HL-60 (cell line): Measurements from ENCODE around the gene WDR1.

Source experiments
- GABPA ChIP-seq: IDR thresholded peaks from 2 replicates; pipeline ENCODE4 v1.6.1; 2012; ENCODE audit warnings: low read depth
- POLR2AphosphoS5 ChIP-seq: IDR thresholded peaks from 2 replicates; pipeline ENCODE4 v1.6.1; 2012; ENCODE audit warnings: low read depth
- REST ChIP-seq: IDR thresholded peaks from 2 replicates; pipeline ENCODE4 v1.6.1; 2012; ENCODE audit warnings: low read depth; ENCODE audit not compliant: insufficient replicate concordance
- TF ChIP-seq, protein P1 (sequence below): IDR thresholded peaks from one replicate; pipeline ENCODE4 v1.5.1; 2011; ENCODE audit warnings: low read length, control low read depth, inconsistent platforms; ENCODE audit not compliant: insufficient read depth

DNA sequence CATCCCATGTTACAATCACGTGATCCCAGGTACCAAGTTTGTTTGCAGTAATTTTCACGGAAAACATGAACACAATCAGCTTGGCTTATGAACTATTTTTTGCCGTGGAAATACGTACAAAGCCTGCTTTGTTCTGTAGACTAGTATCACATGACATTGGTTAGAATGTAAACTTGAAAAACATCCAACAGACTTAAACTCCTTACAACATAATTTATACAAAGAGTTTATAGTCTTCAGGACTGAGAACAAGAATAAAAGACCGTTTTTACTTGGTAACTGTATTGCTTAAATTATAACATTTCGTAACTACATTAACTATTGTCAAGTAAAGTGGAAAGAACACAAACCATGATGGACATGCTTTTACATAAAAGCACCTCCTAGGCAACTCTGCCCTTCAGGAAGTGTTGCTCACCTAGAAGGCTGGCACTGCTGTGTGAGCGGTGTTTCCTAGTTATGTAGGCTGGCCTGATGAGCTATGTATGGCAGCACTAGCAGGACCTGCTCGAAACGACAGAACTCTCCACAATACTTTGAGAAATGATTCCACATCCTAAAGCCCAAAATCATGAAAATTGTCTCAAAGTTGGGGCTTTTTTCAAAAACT lies 41.8 kb upstream of the WDR1 start:
- TF ChIP-seq, protein P1, sequence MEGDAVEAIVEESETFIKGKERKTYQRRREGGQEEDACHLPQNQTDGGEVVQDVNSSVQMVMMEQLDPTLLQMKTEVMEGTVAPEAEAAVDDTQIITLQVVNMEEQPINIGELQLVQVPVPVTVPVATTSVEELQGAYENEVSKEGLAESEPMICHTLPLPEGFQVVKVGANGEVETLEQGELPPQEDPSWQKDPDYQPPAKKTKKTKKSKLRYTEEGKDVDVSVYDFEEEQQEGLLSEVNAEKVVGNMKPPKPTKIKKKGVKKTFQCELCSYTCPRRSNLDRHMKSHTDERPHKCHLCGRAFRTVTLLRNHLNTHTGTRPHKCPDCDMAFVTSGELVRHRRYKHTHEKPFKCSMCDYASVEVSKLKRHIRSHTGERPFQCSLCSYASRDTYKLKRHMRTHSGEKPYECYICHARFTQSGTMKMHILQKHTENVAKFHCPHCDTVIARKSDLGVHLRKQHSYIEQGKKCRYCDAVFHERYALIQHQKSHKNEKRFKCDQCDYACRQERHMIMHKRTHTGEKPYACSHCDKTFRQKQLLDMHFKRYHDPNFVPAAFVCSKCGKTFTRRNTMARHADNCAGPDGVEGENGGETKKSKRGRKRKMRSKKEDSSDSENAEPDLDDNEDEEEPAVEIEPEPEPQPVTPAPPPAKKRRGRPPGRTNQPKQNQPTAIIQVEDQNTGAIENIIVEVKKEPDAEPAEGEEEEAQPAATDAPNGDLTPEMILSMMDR, result no peak
- TF ChIP-seq POLR2AphosphoS5 (no peak), REST (no peak), GABPA (no peak)
